Colonic mucosa (tissue), 4 donors: ENCODE results near the gene ARL2BP. TPM values are rescaled to one million over a fixed set of nuclear protein-coding genes. Genes with fewer than 3 reads are reported as not detected.

Source experiments
- DNase-seq: peaks from one replicate; pipeline ENCODE4 v3.0.0-alpha.2; 2020
- H3K27ac ChIP-seq: fragments of 200-600 bp; one replicate; pipeline ENCODE4 v1.8.0; 2021
- H3K27me3 ChIP-seq: fragments of 200-600 bp; one replicate; pipeline ENCODE4 v1.8.0; 2021
- H3K36me3 ChIP-seq: fragments of 200-600 bp; one replicate; pipeline ENCODE4 v1.8.0; 2021
- H3K4me1 ChIP-seq: fragments of 200-600 bp; one replicate; pipeline ENCODE4 v1.8.0; 2021; ENCODE audit warnings: mild to moderate bottlenecking
- H3K4me3 ChIP-seq: fragments of 200-600 bp; one replicate; pipeline ENCODE4 v1.8.0; 2021
- H3K9ac ChIP-seq, 2 donors: one replicate each; pipeline ENCODE4 v1.7.0; 2013; ENCODE audit warnings: control low read depth in 2 of 2, low read depth in 2 of 2, low read length in 2 of 2
- H3K9me3 ChIP-seq: fragments of 200-600 bp; one replicate; pipeline ENCODE4 v1.8.0; 2021
- CTCF ChIP-seq: fragments of 200-600 bp; IDR thresholded peaks from one replicate; pipeline ENCODE4 v1.8.0; 2022; ENCODE audit warnings: antibody characterized with exemption, mild to moderate bottlenecking
- intact Hi-C: fragments of 100-400 bp; cut with DNase I; formaldehyde crosslinking; loops from one replicate; pipeline ENCODE4 v1.14.1; 2022
- total RNA-seq, 2 donors: library from RNA; stranded (reverse); fragmentation: NEBNext Ultra II Directional in 1 of 2; extraction: Animal tissue kit (Norgen Biotek cat#: 25700) in 1 of 2; gene quantifications; one replicate each; pipeline ENCODE4 v1.2.1, GENCODE V29; 2021
- donor health status: healthy.
- donor health status: DM: no; HTN: no; CAD: no.
- donor health status: DM: no; HTN: no; CAD: no.

The ARL2BP gene
- total RNA-seq, 2 donors from 2014 or later, result 28.6 to 32.7 TPM

GRCh38 chr16:57278494-57278893 is 33.4 kb downstream of the ARL2BP start:
- DNase-seq, result no peak
- peaks cover 6% of the 10 kb centered on the region for H3K4me1 ChIP-seq
- no peaks in the 10 kb centered on the region for H3K9me3 ChIP-seq
- intact Hi-C loops, result no loop called here
- H3K9ac ChIP-seq, result no peak overlapping the region
- no peak overlapping the region for H3K4me3 ChIP-seq
- no peaks in the 10 kb centered on the region for H3K27me3 ChIP-seq
- no peaks in the 10 kb centered on the region for H3K36me3 ChIP-seq
- no peak overlapping the region for H3K27ac ChIP-seq
- TF ChIP-seq CTCF, result no peak

- Histone ChIP-seq H3K4me3 (no peak overlapping the region), H3K9me3 (no peaks in the 10 kb centered on the region), H3K9ac (no peak overlapping the region), H3K27me3 (no peaks in the 10 kb centered on the region), H3K27ac (no peak overlapping the region), H3K4me1 (peaks cover 11% of the 10 kb centered on the region), H3K36me3 (no peaks in the 10 kb centered on the region)
- intact Hi-C loops, result no loop called here
- no peak for TF ChIP-seq CTCF
- DNase-seq, result peak; percentile 54
Observed at GRCh38 chr16:57279780-57280638, 35.0 kb downstream of the ARL2BP start.

GRCh38 chr16:57281791-57282190 is 36.7 kb downstream of the ARL2BP start:
- H3K9me3 ChIP-seq, result no peaks in the 10 kb centered on the region
- H3K27me3 ChIP-seq, result no peaks in the 10 kb centered on the region
- no peak overlapping the region for H3K4me3 ChIP-seq
- intact Hi-C loops, result no loop called here
- TF ChIP-seq CTCF, result no peak
- peaks cover 11% of the 10 kb centered on the region for H3K4me1 ChIP-seq
- no peaks in the 10 kb centered on the region for H3K36me3 ChIP-seq
- DNase-seq, result no peak
- no peak overlapping the region for H3K9ac ChIP-seq
- no peak overlapping the region for H3K27ac ChIP-seq

- intact Hi-C loops, result no loop called here
- DNase-seq, result no peak
- no peaks in the 10 kb centered on the region for H3K9me3 ChIP-seq
- no peak overlapping the region for H3K4me3 ChIP-seq
- peaks cover 6% of the 10 kb centered on the region for H3K4me1 ChIP-seq
- no peak overlapping the region for H3K9ac ChIP-seq
- H3K27me3 ChIP-seq, result no peaks in the 10 kb centered on the region
- no peak overlapping the region for H3K27ac ChIP-seq
- TF ChIP-seq CTCF, result no peak
- H3K36me3 ChIP-seq, result no peaks in the 10 kb centered on the region
Observed at GRCh38 chr16:57282510-57283213, 37.6 kb downstream of the ARL2BP start.

- no peak for TF ChIP-seq CTCF
- Histone ChIP-seq H3K27me3 (no peaks in the 10 kb centered on the region), H3K4me3 (peak overlapping the region; percentile 57), H3K9me3 (no peaks in the 10 kb centered on the region), H3K9ac (peak overlapping the region in 1 of 2 donors; percentile 46), H3K4me1 (peaks cover 5% of the 10 kb centered on the region), H3K27ac (no peak overlapping the region), H3K36me3 (no peaks in the 10 kb centered on the region)
- intact Hi-C loops, result no loop called here
- peak; percentile 39 for DNase-seq
Observed at GRCh38 chr16:57283214-57283958, 38.3 kb downstream of the ARL2BP start.
